Thoracic aorta (tissue), 2 donors: ENCODE results near the gene TTC22. TPM values are rescaled to one million over a fixed set of nuclear protein-coding genes. Genes with fewer than 3 reads are reported as not detected.

Experiments
- ATAC-seq: fragments of 150-250 bp; one replicate; pipeline ENCODE4 v1.8.0; 2017; ENCODE audit warnings: low read depth; ENCODE audit not compliant: insufficient number of reproducible peaks, low FRiP score
- DNase-seq: peaks from one replicate; pipeline ENCODE4 v3.0.0-alpha.2; 2020; ENCODE audit warnings: low spot score
- H3K27ac ChIP-seq, 2 donors: fragments of 200-600 bp; sonication (generic); 1 replicate in 1 of 2; 2 replicates in 1 of 2; pipeline ENCODE4 v1.5.1; 2016; ENCODE audit warnings: mild to moderate bottlenecking in 2 of 2, moderate library complexity in 2 of 2
- H3K27me3 ChIP-seq: fragments of 200-600 bp; sonication (generic); replicated peaks from 2 replicates; pipeline ENCODE4 v1.6.0; 2016; ENCODE audit warnings: mild to moderate bottlenecking; ENCODE audit not compliant: insufficient read depth
- H3K36me3 ChIP-seq: fragments of 200-600 bp; sonication (generic); one replicate; pipeline ENCODE4 v1.5.1; 2016
- H3K4me1 ChIP-seq, 2 donors: fragments of 200-600 bp; sonication (generic); 1 replicate in 1 of 2; 2 replicates in 1 of 2; pipeline versions ENCODE4 v1.5.1 to v1.6.0; 2016; ENCODE audit warnings: low read depth in 2 of 2, mild to moderate bottlenecking in 1 of 2; ENCODE audit not compliant: control insufficient read depth in 1 of 2
- H3K4me3 ChIP-seq: fragments of 200-600 bp; sonication (generic); 2 replicates; pipeline ENCODE4 v1.5.1; 2016; ENCODE audit warnings: mild to moderate bottlenecking
- H3K9me3 ChIP-seq: fragments of 200-600 bp; sonication (generic); 2 replicates; pipeline ENCODE4 v1.5.1; 2016
- CTCF ChIP-seq: fragments of 200-600 bp; sonication (generic); IDR thresholded peaks from one replicate; pipeline ENCODE4 v1.5.1; 2019; ENCODE audit warnings: antibody characterized with exemption
- total RNA-seq, 2 donors: library from RNA; depleted of rRNA; stranded (reverse); fragments of >200 nt; gene quantifications; one replicate each; pipeline versions ENCODE4 v1.1.0 to v1.2.3, GENCODE V29; 2016

The TTC22 gene
- total RNA-seq, 2 donors from 2014 or later, result 0.63 TPM; not detected in 1

GRCh38 chr1:54787604-54788003, 13.5 kb downstream of the TTC22 start:
- no peaks in the 10 kb centered on the region for H3K4me1 ChIP-seq
- ATAC-seq (no peak), DNase-seq (no peak)
- TF ChIP-seq CTCF, result no peak
- H3K36me3 ChIP-seq, result no peaks in the 10 kb centered on the region
- no peak overlapping the region for H3K27ac ChIP-seq
- peaks cover 5% of the 10 kb centered on the region for H3K9me3 ChIP-seq
- H3K27me3 ChIP-seq, result no peaks in the 10 kb centered on the region
- no peak overlapping the region for H3K4me3 ChIP-seq

- H3K4me1 ChIP-seq, result no peaks in the 10 kb centered on the region
Measured at GRCh38 chr1:54786778-54787177, 14.3 kb downstream of the TTC22 start.

GRCh38 chr1:54784066-54784465, 17.1 kb downstream of the TTC22 start:
- H3K27me3 ChIP-seq, result no peaks in the 10 kb centered on the region
- no peak for ATAC-seq
- TF ChIP-seq CTCF, result no peak
- H3K4me1 ChIP-seq, result no peaks in the 10 kb centered on the region
- H3K27ac ChIP-seq, result no peak overlapping the region
- DNase-seq, result no peak
- H3K36me3 ChIP-seq, result no peaks in the 10 kb centered on the region
- H3K4me3 ChIP-seq, result no peak overlapping the region
- H3K9me3 ChIP-seq, result no peaks in the 10 kb centered on the region

More at GRCh38 chr1:54786778-54787177, 14.3 kb downstream of the TTC22 start:
- no peaks in the 10 kb centered on the region for H3K36me3 ChIP-seq
- H3K27me3 ChIP-seq, result no peaks in the 10 kb centered on the region
- no peak overlapping the region for H3K27ac ChIP-seq
- TF ChIP-seq CTCF, result no peak
- H3K9me3 ChIP-seq, result no peaks in the 10 kb centered on the region
- DNase-seq (no peak), ATAC-seq (no peak)
- H3K4me3 ChIP-seq, result no peak overlapping the region

GRCh38 chr1:54782588-54782987, 18.5 kb downstream of the TTC22 start:
- no peaks in the 10 kb centered on the region for H3K36me3 ChIP-seq
- H3K27me3 ChIP-seq, result no peaks in the 10 kb centered on the region
- no peaks in the 10 kb centered on the region for H3K9me3 ChIP-seq
- ATAC-seq, result no peak
- TF ChIP-seq CTCF, result no peak
- H3K27ac ChIP-seq, result no peak overlapping the region
- no peak for DNase-seq
- no peak overlapping the region for H3K4me3 ChIP-seq
- no peaks in the 10 kb centered on the region for H3K4me1 ChIP-seq

- no peak overlapping the region for H3K4me3 ChIP-seq
- TF ChIP-seq CTCF, result no peak
Measured at GRCh38 chr1:54782156-54782555, 19.0 kb downstream of the TTC22 start.

More at GRCh38 chr1:54782156-54782555, 19.0 kb downstream of the TTC22 start:
- no peaks in the 10 kb centered on the region for H3K27me3 ChIP-seq
- H3K36me3 ChIP-seq, result no peaks in the 10 kb centered on the region
- DNase-seq, result no peak
- no peak for ATAC-seq
- no peaks in the 10 kb centered on the region for H3K9me3 ChIP-seq
- no peaks in the 10 kb centered on the region for H3K4me1 ChIP-seq
- no peak overlapping the region for H3K27ac ChIP-seq
